GM23338 (cell line): Measurements from ENCODE around the gene TSC22D1. TPM values are rescaled to one million over a fixed set of nuclear protein-coding genes. Genes with fewer than 3 reads are reported as not detected.

Experiments
- ATAC-seq: fragments of 200-7000 bp; cut with Tn5 transposase; 3 replicates; pipeline ENCODE4 v1.9.1; 2020
- DNase-seq: peaks from one replicate; pipeline ENCODE4 v3.0.0-alpha.2; 2015; ENCODE audit warnings: low spot score
- H2AFZ ChIP-seq: fragments of 200-600 bp; sonication (generic); 2 replicates; pipeline ENCODE4 v1.8.0; 2016; ENCODE audit warnings: antibody characterized with exemption, mild to moderate bottlenecking, moderate library complexity
- H3F3A ChIP-seq: fragments of 200-600 bp; sonication (generic); replicated peaks from 2 replicates; pipeline ENCODE4 v1.8.0; 2017; ENCODE audit warnings: antibody characterized with exemption, mixed run types, low read depth
- H3K27ac ChIP-seq: fragments of 200-600 bp; sonication (generic); 2 replicates; pipeline ENCODE4 v1.6.1; 2016; ENCODE audit warnings: low read depth
- H3K27me3 ChIP-seq: fragments of 200-600 bp; sonication (generic); 2 replicates; pipeline ENCODE4 v1.8.0; 2016; ENCODE audit warnings: mild to moderate bottlenecking, mixed run types, moderate library complexity; ENCODE audit not compliant: insufficient read depth
- H3K36me3 ChIP-seq: fragments of 200-600 bp; sonication (generic); 2 replicates; pipeline ENCODE4 v1.8.0; 2016; ENCODE audit warnings: mild to moderate bottlenecking; ENCODE audit not compliant: insufficient read depth
- H3K4me1 ChIP-seq: fragments of 200-600 bp; sonication (generic); 2 replicates; pipeline ENCODE4 v1.8.0; 2016; ENCODE audit warnings: mild to moderate bottlenecking, moderate library complexity; ENCODE audit not compliant: insufficient read depth
- H3K4me2 ChIP-seq: fragments of 200-600 bp; sonication (generic); 2 replicates; pipeline ENCODE4 v1.7.1; 2017; ENCODE audit warnings: mixed run types
- H3K4me3 ChIP-seq: fragments of 200-600 bp; sonication (generic); 2 replicates; pipeline ENCODE4 v1.6.1; 2016; ENCODE audit warnings: mixed run types
- H3K79me2 ChIP-seq: fragments of 200-600 bp; sonication (generic); replicated peaks from 2 replicates; pipeline ENCODE4 v1.8.0; 2017; ENCODE audit warnings: mild to moderate bottlenecking; ENCODE audit not compliant: insufficient read depth
- H3K9me2 ChIP-seq: fragments of 200-600 bp; sonication (generic); 2 replicates; pipeline ENCODE4 v1.8.0; 2017; ENCODE audit not compliant: insufficient read depth
- H4K20me1 ChIP-seq: fragments of 200-600 bp; sonication (generic); replicated peaks from 2 replicates; pipeline ENCODE4 v1.8.0; 2017; ENCODE audit warnings: mild to moderate bottlenecking; ENCODE audit not compliant: insufficient read depth
- H3K27ac Mint-ChIP-seq: 2 replicates; pipeline ENCODE4 v1.8.0; 2020; ENCODE audit warnings: inconsistent platforms, mild to moderate bottlenecking, moderate library complexity, mixed read lengths
- H3K27me3 Mint-ChIP-seq: 3 replicates; pipeline ENCODE4 v1.8.0; 2022; ENCODE audit warnings: low read depth, mild to moderate bottlenecking, moderate library complexity, mixed read lengths, inconsistent platforms; ENCODE audit not compliant: insufficient read depth, poor library complexity
- H3K36me3 Mint-ChIP-seq: 3 replicates; pipeline ENCODE4 v1.8.0; 2021; ENCODE audit warnings: low read depth, mild to moderate bottlenecking, inconsistent platforms, moderate library complexity, mixed read lengths
- H3K4me1 Mint-ChIP-seq: 3 replicates; pipeline ENCODE4 v1.8.0; 2020; ENCODE audit warnings: mild to moderate bottlenecking, inconsistent platforms, mixed read lengths
- H3K4me3 Mint-ChIP-seq: 3 replicates; pipeline ENCODE4 v1.8.0; 2021; ENCODE audit warnings: moderate library complexity, mild to moderate bottlenecking, inconsistent platforms, mixed read lengths
- H3K9me3 Mint-ChIP-seq: 3 replicates; pipeline ENCODE4 v1.8.0; 2020; ENCODE audit warnings: moderate library complexity, mild to moderate bottlenecking, inconsistent platforms, mixed read lengths
- CREB1 ChIP-seq: fragments of 250-450 bp; sonication (Bioruptor Pico); IDR thresholded peaks from 2 replicates; pipeline ENCODE4 v1.5.0; 2020; ENCODE audit warnings: low read depth, mild to moderate bottlenecking, moderate library complexity
- JUNB ChIP-seq: IDR thresholded peaks from one replicate; pipeline ENCODE4 v1.6.1; 2016; ENCODE audit warnings: antibody characterized with exemption; ENCODE audit not compliant: unreplicated experiment
- NANOG ChIP-seq: IDR thresholded peaks from 2 replicates; pipeline ENCODE4 v1.6.1; 2016; ENCODE audit warnings: antibody characterized with exemption, borderline replicate concordance
- POLR2AphosphoS5 ChIP-seq: IDR thresholded peaks from 2 replicates; pipeline ENCODE4 v1.6.1; 2016; ENCODE audit warnings: antibody characterized with exemption, low read depth
- STAT1 ChIP-seq: IDR thresholded peaks from one replicate; pipeline ENCODE4 v1.6.1; 2016; ENCODE audit warnings: antibody characterized with exemption; ENCODE audit not compliant: unreplicated experiment
- ZNF114 ChIP-seq: fragments of 250-450 bp; sonication (Bioruptor Pico); IDR thresholded peaks from 2 replicates; pipeline ENCODE4 v1.5.0; 2020; ENCODE audit warnings: mild to moderate bottlenecking, moderate library complexity
- ZNF331 ChIP-seq: fragments of 250-450 bp; sonication (Bioruptor Pico); IDR thresholded peaks from 2 replicates; pipeline ENCODE4 v1.5.0; 2020; ENCODE audit warnings: low read depth, mild to moderate bottlenecking, moderate library complexity
- polyA plus RNA-seq: library from polyadenylated mRNA; unstranded; fragments of >200 nt; fragmentation: Nextera tagmentation; extraction: Ambion mirVana; gene quantifications from 2 replicates; pipeline ENCODE4 v1.2.1, GENCODE V29; 2016
- total RNA-seq: library from RNA; depleted of rRNA; stranded (reverse); fragments of >200 nt; shearing (Covaris generic); gene quantifications from 2 replicates; pipeline ENCODE4 v1.2.3, GENCODE V29; 2014
- TF ChIP-seq, protein P1 (sequence below), 2 experiments: fragments of 200-600 bp in 1 of 2; sonication (generic) in 1 of 2; conservative IDR thresholded peaks; 2 replicates each; pipeline versions ENCODE4 v1.5.1 to v1.6.1; 2016 to 2017; ENCODE audit warnings: antibody characterized with exemption in 2 of 2, low read depth in 2 of 2, mild to moderate bottlenecking in 2 of 2, moderate library complexity in 1 of 2
- TF ChIP-seq, protein P2 (sequence below): IDR thresholded peaks from one replicate; pipeline ENCODE4 v1.6.1; 2018; ENCODE audit warnings: antibody characterized with exemption; ENCODE audit not compliant: unreplicated experiment

TSC22D1 gene
- total and polyA plus RNA-seq, 2 experiments from 2014 or later: 58.5 to 114 TPM

DNA sequence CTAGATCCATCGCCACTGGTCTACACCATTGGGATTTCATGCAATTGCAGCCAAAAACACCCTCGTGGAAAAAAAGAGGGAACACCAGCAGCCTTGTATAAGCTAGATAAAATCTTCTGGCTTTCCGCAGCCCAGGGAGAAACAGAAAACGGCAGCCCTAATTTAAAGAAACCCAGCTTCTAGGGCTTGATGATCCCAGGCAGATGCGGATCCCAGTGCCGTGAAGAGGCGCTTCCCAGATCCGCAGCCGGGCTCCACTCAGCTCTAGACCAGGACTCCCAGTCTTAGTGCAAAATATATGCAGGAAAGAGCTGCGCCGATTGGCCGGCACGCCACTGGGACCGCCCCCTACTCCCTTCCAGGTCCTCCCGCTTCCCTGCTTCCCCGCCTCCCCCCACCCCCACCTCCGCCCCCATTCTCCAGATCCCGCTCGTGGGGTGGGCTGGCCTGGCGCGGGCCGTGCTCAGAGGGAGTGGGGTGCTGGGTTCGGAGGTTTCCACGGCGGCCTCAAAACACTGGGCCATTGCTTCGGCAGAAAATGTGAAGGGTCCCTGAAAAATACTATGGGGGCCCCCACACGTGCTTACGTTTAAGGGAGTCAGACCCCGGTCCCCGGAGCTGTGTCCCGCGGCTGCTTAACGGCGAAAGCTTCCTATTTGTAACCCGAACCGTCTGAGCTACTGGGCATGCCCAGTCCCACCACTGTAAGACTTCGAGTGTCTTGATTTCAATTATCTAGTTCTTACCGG, 139.4 kb downstream of the TSC22D1 start (continued):
- TF ChIP-seq, protein P1, sequence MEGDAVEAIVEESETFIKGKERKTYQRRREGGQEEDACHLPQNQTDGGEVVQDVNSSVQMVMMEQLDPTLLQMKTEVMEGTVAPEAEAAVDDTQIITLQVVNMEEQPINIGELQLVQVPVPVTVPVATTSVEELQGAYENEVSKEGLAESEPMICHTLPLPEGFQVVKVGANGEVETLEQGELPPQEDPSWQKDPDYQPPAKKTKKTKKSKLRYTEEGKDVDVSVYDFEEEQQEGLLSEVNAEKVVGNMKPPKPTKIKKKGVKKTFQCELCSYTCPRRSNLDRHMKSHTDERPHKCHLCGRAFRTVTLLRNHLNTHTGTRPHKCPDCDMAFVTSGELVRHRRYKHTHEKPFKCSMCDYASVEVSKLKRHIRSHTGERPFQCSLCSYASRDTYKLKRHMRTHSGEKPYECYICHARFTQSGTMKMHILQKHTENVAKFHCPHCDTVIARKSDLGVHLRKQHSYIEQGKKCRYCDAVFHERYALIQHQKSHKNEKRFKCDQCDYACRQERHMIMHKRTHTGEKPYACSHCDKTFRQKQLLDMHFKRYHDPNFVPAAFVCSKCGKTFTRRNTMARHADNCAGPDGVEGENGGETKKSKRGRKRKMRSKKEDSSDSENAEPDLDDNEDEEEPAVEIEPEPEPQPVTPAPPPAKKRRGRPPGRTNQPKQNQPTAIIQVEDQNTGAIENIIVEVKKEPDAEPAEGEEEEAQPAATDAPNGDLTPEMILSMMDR (conservative IDR thresholded peaks at IDR 0.05; ENCODE audit: low read depth in 2 of 2): no peak
- TF ChIP-seq JUNB (no peak), STAT1 (no peak), ZNF331 (no peak), ZNF114 (CRISPR knock-in tag) (no peak), CREB1 (CRISPR knock-in tag) (0 out of 2 replicates have a peak, but pooled peaks have one; percentile 19)
- TF ChIP-seq, protein P2, sequence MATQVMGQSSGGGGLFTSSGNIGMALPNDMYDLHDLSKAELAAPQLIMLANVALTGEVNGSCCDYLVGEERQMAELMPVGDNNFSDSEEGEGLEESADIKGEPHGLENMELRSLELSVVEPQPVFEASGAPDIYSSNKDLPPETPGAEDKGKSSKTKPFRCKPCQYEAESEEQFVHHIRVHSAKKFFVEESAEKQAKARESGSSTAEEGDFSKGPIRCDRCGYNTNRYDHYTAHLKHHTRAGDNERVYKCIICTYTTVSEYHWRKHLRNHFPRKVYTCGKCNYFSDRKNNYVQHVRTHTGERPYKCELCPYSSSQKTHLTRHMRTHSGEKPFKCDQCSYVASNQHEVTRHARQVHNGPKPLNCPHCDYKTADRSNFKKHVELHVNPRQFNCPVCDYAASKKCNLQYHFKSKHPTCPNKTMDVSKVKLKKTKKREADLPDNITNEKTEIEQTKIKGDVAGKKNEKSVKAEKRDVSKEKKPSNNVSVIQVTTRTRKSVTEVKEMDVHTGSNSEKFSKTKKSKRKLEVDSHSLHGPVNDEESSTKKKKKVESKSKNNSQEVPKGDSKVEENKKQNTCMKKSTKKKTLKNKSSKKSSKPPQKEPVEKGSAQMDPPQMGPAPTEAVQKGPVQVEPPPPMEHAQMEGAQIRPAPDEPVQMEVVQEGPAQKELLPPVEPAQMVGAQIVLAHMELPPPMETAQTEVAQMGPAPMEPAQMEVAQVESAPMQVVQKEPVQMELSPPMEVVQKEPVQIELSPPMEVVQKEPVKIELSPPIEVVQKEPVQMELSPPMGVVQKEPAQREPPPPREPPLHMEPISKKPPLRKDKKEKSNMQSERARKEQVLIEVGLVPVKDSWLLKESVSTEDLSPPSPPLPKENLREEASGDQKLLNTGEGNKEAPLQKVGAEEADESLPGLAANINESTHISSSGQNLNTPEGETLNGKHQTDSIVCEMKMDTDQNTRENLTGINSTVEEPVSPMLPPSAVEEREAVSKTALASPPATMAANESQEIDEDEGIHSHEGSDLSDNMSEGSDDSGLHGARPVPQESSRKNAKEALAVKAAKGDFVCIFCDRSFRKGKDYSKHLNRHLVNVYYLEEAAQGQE: no peak

DNA sequence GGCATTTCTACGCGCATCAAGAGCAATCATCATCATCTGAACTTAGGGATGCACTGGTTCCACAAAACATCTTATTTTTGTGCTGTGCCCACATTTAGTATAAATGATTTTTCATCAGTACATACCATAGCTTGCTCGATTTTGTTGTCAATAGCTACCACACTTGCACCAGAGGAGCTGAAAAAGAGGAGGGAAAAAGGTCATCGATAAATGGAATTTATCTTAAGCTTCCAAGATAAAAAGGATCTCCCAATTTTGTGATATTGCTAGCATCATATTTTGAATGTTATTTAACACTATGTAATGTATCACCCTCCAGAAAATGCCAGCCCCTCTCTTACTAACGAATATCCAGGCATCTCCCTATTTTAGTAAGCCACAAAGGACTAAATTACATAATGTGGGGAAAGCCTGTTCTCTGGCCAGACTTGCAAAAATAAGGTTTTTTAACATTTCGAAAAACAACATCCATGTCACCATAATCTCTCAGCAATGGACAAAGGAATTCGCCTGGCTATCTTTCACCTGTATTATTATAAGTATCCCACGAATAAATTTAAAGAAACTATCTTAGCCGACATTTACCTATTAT, 140.1 kb downstream of the TSC22D1 start:
- Histone ChIP-seq H2AFZ (no peak overlapping the region), H3K27ac (peak overlapping the region; percentile 97), H3K4me3 (peak overlapping the region; percentile 90), H4K20me1 (peaks cover 14% of the 10 kb centered on the region), H3K36me3 (peaks cover 18% of the 10 kb centered on the region), H3K9me2 (no peaks in the 10 kb centered on the region), H3K79me2 (peaks cover 31% of the 10 kb centered on the region), H3F3A (0 out of 2 replicates have a peak, but pooled peaks cover 4% of the 10 kb centered on the region), H3K4me1 (peaks cover 15% of the 10 kb centered on the region), H3K4me2 (peak overlapping the region; percentile 83), H3K27me3 (no peaks in the 10 kb centered on the region)
- Mint-ChIP-seq H3K36me3 (peaks cover 25% of the 10 kb centered on the region), H3K27ac (peak overlapping the region; percentile 99), H3K4me3 (peak overlapping the region; percentile 86), H3K27me3 (peaks cover 4% of the 10 kb centered on the region), H3K4me1 (peaks cover 30% of the 10 kb centered on the region), H3K9me3 (no peaks in the 10 kb centered on the region)
- TF ChIP-seq ZNF114 (CRISPR knock-in tag): no peak
- TF ChIP-seq JUNB: no peak
- TF ChIP-seq, protein P1 (conservative IDR thresholded peaks at IDR 0.05; ENCODE audit: low read depth in 2 of 2): no peak
- no peak for TF ChIP-seq POLR2AphosphoS5
- TF ChIP-seq NANOG: no peak
- DNase-seq (no peak), ATAC-seq (no peak)
